ENCODE measurements around the gene SH3RF3.

DNA sequence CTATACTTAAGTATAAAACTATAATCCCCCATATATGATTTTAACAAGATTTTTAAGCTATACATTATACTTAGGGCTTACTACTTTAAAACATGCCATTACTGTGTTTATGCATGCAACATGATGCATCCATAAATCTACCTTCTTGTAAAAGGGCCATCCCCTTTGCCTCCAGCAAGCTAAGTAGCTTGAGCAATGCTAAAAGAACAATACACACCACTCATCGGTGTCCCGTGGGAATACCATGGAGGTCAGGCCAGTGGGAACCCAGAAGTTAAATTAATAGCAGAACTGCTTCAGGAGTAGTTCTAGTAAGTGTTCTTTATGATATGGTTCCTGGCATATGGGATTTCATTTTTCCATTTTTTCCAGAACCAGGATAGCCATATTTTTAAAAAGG is 37.8 kb downstream of the SH3RF3 start:
- no peak for TF ChIP-seq ZNF274 (IDR thresholded peaks at IDR 0.05; ENCODE audit: low read depth, low read length)
- TF ChIP-seq SUZ12 (IDR thresholded peaks at IDR 0.05; ENCODE audit: extremely low read depth, insufficient read depth, insufficient read length): no peak
- TF ChIP-seq YY1 (IDR thresholded peaks at IDR 0.05; ENCODE audit: insufficient read depth, insufficient read length): no peak

Measured in NT2/D1 (cell line).